CD14-positive monocyte (primary cell): Measurements from ENCODE around the gene RGL3. TPM values are rescaled to one million over a fixed set of nuclear protein-coding genes. Genes with fewer than 3 reads are reported as not detected.

Experiments used
- DNase-seq, 3 donors: peaks; one replicate each; pipeline ENCODE4 v3.0.0-alpha.2; 2011 to 2022
- H2AFZ ChIP-seq: 2 replicates; pipeline ENCODE4 v1.6.0; 2012; ENCODE audit warnings: mild to moderate bottlenecking, low read depth, low read length, inconsistent platforms; ENCODE audit not compliant: insufficient read depth, poor library complexity, severe bottlenecking
- H3K27ac ChIP-seq, 2 donors: 1 replicate in 1 of 2; 2 replicates in 1 of 2; pipeline ENCODE4 v1.5.1; 2012 to 2013; ENCODE audit warnings: low read length in 2 of 2, control low read depth in 1 of 2, inconsistent platforms in 1 of 2, low read depth in 1 of 2, mild to moderate bottlenecking in 1 of 2
- H3K27me3 ChIP-seq, 2 donors: one replicate each; pipeline versions ENCODE4 v1.6.0 to v1.6.1; 2011 to 2013; ENCODE audit warnings: low read length in 2 of 2; ENCODE audit not compliant: control insufficient read depth in 2 of 2, insufficient read depth in 2 of 2
- H3K36me3 ChIP-seq, 2 donors: replicated peaks in 1 of 2; 1 replicate in 1 of 2; 2 replicates in 1 of 2; pipeline versions ENCODE4 v1.5.1 to v1.6.1; 2012 to 2013; ENCODE audit warnings: low read length in 2 of 2, control low read depth in 1 of 2, inconsistent platforms in 1 of 2, mild to moderate bottlenecking in 1 of 2; ENCODE audit not compliant: insufficient read depth in 2 of 2, control insufficient read depth in 1 of 2
- H3K4me1 ChIP-seq, 2 donors: 1 replicate in 1 of 2; 2 replicates in 1 of 2; pipeline versions ENCODE4 v1.5.1 to v1.6.1; 2012 to 2013; ENCODE audit warnings: low read length in 2 of 2, control low read depth in 1 of 2, inconsistent platforms in 1 of 2, mild to moderate bottlenecking in 1 of 2, moderate library complexity in 1 of 2; ENCODE audit not compliant: insufficient read depth in 2 of 2, control insufficient read depth in 1 of 2
- H3K4me2 ChIP-seq: replicated peaks from 2 replicates; pipeline ENCODE3; 2012; ENCODE audit warnings: low read length, moderate library complexity, mild to moderate bottlenecking; ENCODE audit not compliant: poor library complexity, severe bottlenecking; ENCODE audit errors: extremely low read depth
- H3K4me3 ChIP-seq, 3 experiments: fragments of 200-600 bp in 1 of 3; sonication (generic) in 1 of 3; replicated peaks in 1 of 3; 1 replicate in 2 of 3; 2 replicates in 1 of 3; pipeline ENCODE4 v1.5.1; 2011 to 2013; ENCODE audit warnings: low read length in 3 of 3, mild to moderate bottlenecking in 3 of 3, control low read depth in 2 of 3, low read depth in 2 of 3, inconsistent platforms in 1 of 3, moderate library complexity in 1 of 3
- H3K79me2 ChIP-seq: 2 replicates; pipeline ENCODE4 v1.6.0; 2012; ENCODE audit warnings: mild to moderate bottlenecking, control low read depth, inconsistent platforms, low read length, moderate library complexity; ENCODE audit not compliant: insufficient read depth
- H3K9ac ChIP-seq: 2 replicates; pipeline ENCODE4 v1.6.0; 2017; ENCODE audit warnings: low read length, mild to moderate bottlenecking; ENCODE audit not compliant: insufficient read depth, poor library complexity, severe bottlenecking
- H3K9me3 ChIP-seq, 2 donors: replicated peaks in 1 of 2; 1 replicate in 1 of 2; 2 replicates in 1 of 2; pipeline versions ENCODE4 v1.5.1 to v1.6.1; 2012 to 2013; ENCODE audit warnings: low read length in 2 of 2, control low read depth in 1 of 2; ENCODE audit not compliant: control insufficient read depth in 1 of 2, insufficient read depth in 1 of 2
- H4K20me1 ChIP-seq: 2 replicates; pipeline ENCODE4 v1.6.0; 2012; ENCODE audit warnings: mild to moderate bottlenecking, low read length, control low read depth, moderate library complexity; ENCODE audit not compliant: insufficient read depth
- H3K27ac Mint-ChIP-seq, 7 donors: one replicate each; pipeline ENCODE4 v1.8.0; 2020; ENCODE audit warnings: mild to moderate bottlenecking in 7 of 7, mixed read lengths in 7 of 7, moderate library complexity in 6 of 7, inconsistent platforms in 2 of 7
- H3K27me3 Mint-ChIP-seq, 3 donors: one replicate each; pipeline ENCODE4 v1.8.0; 2021 to 2022; ENCODE audit warnings: low read depth in 3 of 3, mild to moderate bottlenecking in 3 of 3, mixed read lengths in 3 of 3, moderate library complexity in 3 of 3, inconsistent platforms in 1 of 3
- H3K36me3 Mint-ChIP-seq, 2 donors: one replicate each; pipeline ENCODE4 v1.8.0; 2020; ENCODE audit warnings: mixed read lengths in 2 of 2, inconsistent platforms in 1 of 2, mild to moderate bottlenecking in 1 of 2
- H3K4me1 Mint-ChIP-seq: one replicate; pipeline ENCODE4 v1.8.0; 2020; ENCODE audit warnings: mild to moderate bottlenecking, mixed read lengths
- H3K4me3 Mint-ChIP-seq, 2 donors: one replicate each; pipeline ENCODE4 v1.8.0; 2020; ENCODE audit warnings: mild to moderate bottlenecking in 2 of 2, mixed read lengths in 2 of 2, moderate library complexity in 1 of 2
- H3K9me3 Mint-ChIP-seq, 7 donors: one replicate each; pipeline ENCODE4 v1.8.0; 2020 to 2022; ENCODE audit warnings: mixed read lengths in 7 of 7, mild to moderate bottlenecking in 6 of 7, moderate library complexity in 6 of 7, inconsistent platforms in 2 of 7
- WGBS: methylation state at CpG from one replicate; pipeline ENCODE4 v1.1.5; 2013; ENCODE audit warnings: missing lambda C conversion rate; ENCODE audit not compliant: insufficient coverage; 5-methylcytosine and 5-hydroxymethylcytosine counted together
- intact Hi-C, 2 donors: fragments of 100-400 bp; cut with micrococcal nuclease; formaldehyde crosslinking; loops; one replicate each; pipeline versions ENCODE4 v1.15.0 to v1.15.1; 2023
- polyA plus RNA-seq, 3 donors: library from polyadenylated mRNA; depleted of rRNA in 1 of 3; unstranded in 2 of 3; stranded (reverse) in 1 of 3; fragments of 300-500 nt in 2 of 3; fragments of >200 nt in 1 of 3; fragmentation: Illumina TruSeq in 2 of 3; gene quantifications; 1 replicate in 2 of 3; 2 replicates in 1 of 3; pipeline ENCODE4 v1.2.3, GENCODE V29; 2012 to 2021
- TF ChIP-seq, protein P1 (sequence below): fragments of 200-600 bp; IDR thresholded peaks from one replicate; pipeline ENCODE4 v1.8.0; 2022; ENCODE audit warnings: antibody characterized with exemption, mild to moderate bottlenecking

RGL3 gene
- polyA plus RNA-seq, 3 donors, result 1.7 TPM; not detected in 2

DNA sequence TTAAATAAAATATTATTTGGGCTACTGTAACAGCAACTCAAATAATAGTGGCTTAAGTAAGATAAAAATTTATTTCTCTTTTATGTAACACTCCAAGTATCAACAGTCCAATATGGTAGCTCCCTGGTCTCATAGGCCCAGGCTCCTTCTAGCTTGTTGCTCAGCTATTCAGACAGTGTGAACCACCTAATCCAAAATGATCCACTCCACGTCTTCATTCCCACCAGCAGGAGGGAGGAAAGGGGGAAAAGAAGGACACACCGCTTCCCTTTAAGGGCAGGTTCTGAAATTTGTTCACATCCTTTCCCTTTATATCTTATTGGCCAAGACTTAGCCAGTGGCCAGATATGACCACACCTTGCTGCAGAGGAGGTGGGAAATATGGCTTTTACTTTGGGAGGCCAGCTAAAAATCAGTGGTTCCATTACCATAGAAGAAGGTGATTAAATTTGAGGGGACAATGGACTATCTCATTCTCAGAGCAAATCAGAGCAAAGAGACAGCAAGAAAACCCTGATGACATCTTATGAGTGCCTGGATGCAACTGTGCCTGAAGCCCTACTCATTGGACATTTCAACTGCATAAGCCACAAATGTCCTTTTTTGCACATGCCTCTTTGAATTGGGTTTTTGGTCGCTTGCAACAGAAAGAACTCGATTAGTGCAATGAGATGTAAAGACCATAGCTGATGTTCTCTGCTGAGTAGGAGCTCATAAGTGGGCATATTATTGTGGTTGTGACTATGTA lies 28.0 kb downstream of the RGL3 start:
- no CpG with 5 or more reads among the region's 4 CpGs for WGBS

DNA sequence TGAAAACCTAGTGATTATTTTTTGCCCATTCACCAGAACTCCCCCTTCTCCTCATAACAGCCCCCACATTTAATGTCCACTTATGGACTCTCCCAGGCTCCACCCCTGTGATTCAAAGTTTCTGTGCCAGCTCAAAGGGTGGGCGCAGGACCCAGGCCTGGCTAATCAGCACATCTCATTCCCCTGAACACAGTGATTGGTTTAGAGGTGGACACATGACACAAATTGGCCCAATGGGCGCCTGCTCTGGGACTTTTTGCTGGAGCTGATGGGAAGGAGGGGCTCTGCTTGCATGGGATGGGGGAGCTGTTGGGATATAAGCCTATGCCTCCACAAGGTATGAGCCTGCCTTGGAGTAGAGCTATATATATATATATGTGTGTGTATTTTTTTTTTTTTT lies 28.8 kb downstream of the RGL3 start:
- Mint-ChIP-seq H3K27ac (no peak overlapping the region), H3K4me3 (peak overlapping the region in 1 of 2 donors; percentile 20), H3K9me3 (peaks cover 6 to 11% (median 9%) of the 10 kb centered on the region in 7 donors), H3K27me3 (peaks cover 6 to 11% (median 11%) of the 10 kb centered on the region in 3 donors), H3K36me3 (no peaks in the 10 kb centered on the region), H3K4me1 (peaks cover 18% of the 10 kb centered on the region)
- no peak overlapping the region for H3K27ac ChIP-seq
- H3K9ac ChIP-seq, result no peak overlapping the region
- H3K9me3 ChIP-seq, result peaks cover 6 to 10% of the 10 kb centered on the region in 2 donors
- DNase-seq, result no peak
- no peaks in the 10 kb centered on the region for H3K27me3 ChIP-seq
- no CpG with 5 or more reads among the region's 2 CpGs for WGBS
- TF ChIP-seq, protein P1, sequence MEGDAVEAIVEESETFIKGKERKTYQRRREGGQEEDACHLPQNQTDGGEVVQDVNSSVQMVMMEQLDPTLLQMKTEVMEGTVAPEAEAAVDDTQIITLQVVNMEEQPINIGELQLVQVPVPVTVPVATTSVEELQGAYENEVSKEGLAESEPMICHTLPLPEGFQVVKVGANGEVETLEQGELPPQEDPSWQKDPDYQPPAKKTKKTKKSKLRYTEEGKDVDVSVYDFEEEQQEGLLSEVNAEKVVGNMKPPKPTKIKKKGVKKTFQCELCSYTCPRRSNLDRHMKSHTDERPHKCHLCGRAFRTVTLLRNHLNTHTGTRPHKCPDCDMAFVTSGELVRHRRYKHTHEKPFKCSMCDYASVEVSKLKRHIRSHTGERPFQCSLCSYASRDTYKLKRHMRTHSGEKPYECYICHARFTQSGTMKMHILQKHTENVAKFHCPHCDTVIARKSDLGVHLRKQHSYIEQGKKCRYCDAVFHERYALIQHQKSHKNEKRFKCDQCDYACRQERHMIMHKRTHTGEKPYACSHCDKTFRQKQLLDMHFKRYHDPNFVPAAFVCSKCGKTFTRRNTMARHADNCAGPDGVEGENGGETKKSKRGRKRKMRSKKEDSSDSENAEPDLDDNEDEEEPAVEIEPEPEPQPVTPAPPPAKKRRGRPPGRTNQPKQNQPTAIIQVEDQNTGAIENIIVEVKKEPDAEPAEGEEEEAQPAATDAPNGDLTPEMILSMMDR, result no peak
- no peaks in the 10 kb centered on the region for H4K20me1 ChIP-seq
- H3K4me1 ChIP-seq, result peaks cover 14 to 15% of the 10 kb centered on the region in 2 donors
- H3K4me2 ChIP-seq, result no peak overlapping the region
- intact Hi-C loops, result no loop called here
- no peaks in the 10 kb centered on the region for H3K79me2 ChIP-seq
- no peak overlapping the region for H3K4me3 ChIP-seq
- no peaks in the 10 kb centered on the region for H3K36me3 ChIP-seq
- no peak overlapping the region for H2AFZ ChIP-seq

More for the DNA sequence above, 28.0 kb downstream of the RGL3 start:
- TF ChIP-seq, protein P1, result no peak
- peaks cover 14 to 15% of the 10 kb centered on the region in 2 donors for H3K4me1 ChIP-seq
- Mint-ChIP-seq H3K4me1 (peaks cover 19% of the 10 kb centered on the region), H3K27me3 (peaks cover 6 to 17% (median 11%) of the 10 kb centered on the region in 3 donors), H3K27ac (no peak overlapping the region), H3K4me3 (no peak overlapping the region), H3K9me3 (peaks cover 6 to 11% (median 9%) of the 10 kb centered on the region in 7 donors), H3K36me3 (no peaks in the 10 kb centered on the region)
- H3K4me3 ChIP-seq, result no peak overlapping the region
- no peak overlapping the region for H2AFZ ChIP-seq
- no peaks in the 10 kb centered on the region for H4K20me1 ChIP-seq
- intact Hi-C loops, result no loop called here
- DNase-seq, result no peak
- no peaks in the 10 kb centered on the region for H3K27me3 ChIP-seq
- H3K4me2 ChIP-seq, result no peak overlapping the region
- H3K27ac ChIP-seq, result no peak overlapping the region
- no peak overlapping the region for H3K9ac ChIP-seq
- H3K36me3 ChIP-seq, result no peaks in the 10 kb centered on the region
- H3K79me2 ChIP-seq, result no peaks in the 10 kb centered on the region
- H3K9me3 ChIP-seq, result peaks cover 6 to 10% of the 10 kb centered on the region in 2 donors
